CD4-positive, alpha-beta T cell treated with Interferon gamma for 1 hour (primary cell): ENCODE data around the gene CNN3.
A peak's percentile ranks its signal among the peaks of the same experiment; 100 is the strongest.

Source experiments
- DNase-seq: peaks from one replicate; pipeline ENCODE4 v3.0.0-alpha.2; 2020

The CNN3 gene

GRCh38 chr1:94926915-94927404, at the start of gene CNN3:
CNN3 (minus strand) TSS chr1:94927110; CDS start chr1:94926894, 216 bp downstream.
- DNase-seq: peak; percentile 78

- no peak for DNase-seq
Measured at GRCh38 chr1:94974824-94975223, 47.9 kb upstream of the CNN3 start.

- no peak for DNase-seq
Measured at GRCh38 chr1:94974241-94974640, 47.3 kb upstream of the CNN3 start.

- DNase-seq: no peak
Measured at GRCh38 chr1:94973309-94973922, 46.5 kb upstream of the CNN3 start.

- no peak for DNase-seq
Measured at GRCh38 chr1:94971491-94971924, 44.6 kb upstream of the CNN3 start.

GRCh38 chr1:94970783-94971182, 43.9 kb upstream of the CNN3 start:
- no peak for DNase-seq

GRCh38 chr1:94969137-94969536, 42.2 kb upstream of the CNN3 start:
- DNase-seq: no peak

- DNase-seq: no peak
Measured at GRCh38 chr1:94966033-94966432, 39.1 kb upstream of the CNN3 start.

- no peak for DNase-seq
Measured at GRCh38 chr1:94963864-94964263, 37.0 kb upstream of the CNN3 start.

GRCh38 chr1:94962409-94963265, 35.7 kb upstream of the CNN3 start:
- peak; percentile 4 for DNase-seq

GRCh38 chr1:94961988-94962387, 35.1 kb upstream of the CNN3 start:
- no peak for DNase-seq

- no peak for DNase-seq
Measured at GRCh38 chr1:94961582-94961981, 34.7 kb upstream of the CNN3 start.

- DNase-seq: no peak
Measured at GRCh38 chr1:94958081-94958480, 31.2 kb upstream of the CNN3 start.

- no peak for DNase-seq
Measured at GRCh38 chr1:94955767-94956632, 29.1 kb upstream of the CNN3 start.

GRCh38 chr1:94954263-94955220, 27.6 kb upstream of the CNN3 start:
- no peak for DNase-seq

- no peak for DNase-seq
Measured at GRCh38 chr1:94953746-94954145, 26.8 kb upstream of the CNN3 start.

- DNase-seq: no peak
Measured at GRCh38 chr1:94953107-94953506, 26.2 kb upstream of the CNN3 start.

GRCh38 chr1:94952539-94952938, 25.6 kb upstream of the CNN3 start:
- no peak for DNase-seq

GRCh38 chr1:94951509-94952208, 24.7 kb upstream of the CNN3 start:
- no peak for DNase-seq

- no peak for DNase-seq
Measured at GRCh38 chr1:94951046-94951445, 24.1 kb upstream of the CNN3 start.
